ENCODE measurements around the gene TPSAB1.

Gene TPSAB1

DNA sequence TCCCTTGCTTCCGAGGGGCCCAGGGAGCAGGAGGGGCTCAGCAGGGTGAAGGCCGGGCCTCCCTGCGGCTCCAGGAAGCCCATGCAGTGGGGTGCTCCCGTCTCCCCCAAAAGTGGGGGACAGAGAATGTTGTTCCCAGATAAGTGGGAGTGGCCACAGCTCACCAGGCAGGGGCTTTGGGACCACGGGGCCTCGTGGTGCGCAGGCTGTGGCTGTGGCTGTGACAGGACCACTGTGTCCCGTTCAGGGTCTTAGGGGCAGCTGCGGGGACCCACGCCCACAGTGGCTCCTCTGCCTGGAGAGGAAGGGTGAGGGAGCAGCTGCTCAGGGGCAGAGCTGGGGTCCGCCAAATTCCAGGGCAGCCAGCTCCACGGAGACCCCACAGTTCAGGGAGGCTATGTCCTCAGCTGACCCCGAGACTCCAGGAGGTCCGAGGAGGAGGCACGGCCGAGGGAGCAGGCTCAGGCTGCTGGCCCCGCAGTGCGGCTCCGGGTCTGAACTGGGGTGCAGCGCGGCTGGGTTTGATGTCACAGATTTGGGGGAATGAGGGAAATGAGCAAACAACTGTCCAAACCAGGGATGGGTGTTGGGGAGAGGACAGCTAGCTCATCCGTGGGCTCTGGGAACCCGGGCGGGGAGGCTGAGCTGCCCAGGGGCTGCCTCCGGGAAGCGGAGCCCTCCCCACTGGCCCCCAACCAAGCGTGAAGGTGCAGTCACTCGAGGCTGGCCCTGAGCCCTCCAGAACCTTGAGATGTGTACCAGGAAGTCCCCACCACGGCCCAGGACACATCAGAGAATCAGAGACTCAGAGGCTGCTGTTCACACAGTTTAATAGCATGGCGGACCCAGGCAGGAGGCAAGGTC lies 38.8 kb downstream of the TPSAB1 start:
- no peaks in the 10 kb centered on the region for H3K79me2 ChIP-seq (ENCODE audit: insufficient read depth, low read length)
- no peak overlapping the region for H2AFZ ChIP-seq (ENCODE audit: low read length)
- H3F3A ChIP-seq (ENCODE audit: low read depth) = no peaks in the 10 kb centered on the region
- no peak for TF ChIP-seq EZH2phosphoT487 (IDR thresholded peaks at IDR 0.05; ENCODE audit: borderline replicate concordance)
- TF ChIP-seq CTCF (conservative IDR thresholded peaks at IDR 0.05; ENCODE audit: low read length) = no peak
- H3K9me2 ChIP-seq (replicated peaks; ENCODE audit: low read depth, low read length) = no peaks in the 10 kb centered on the region
- H4K20me1 ChIP-seq (ENCODE audit: insufficient read depth, low read length, poor library complexity, severe bottlenecking) = no peaks in the 10 kb centered on the region
- H3K36me3 ChIP-seq (ENCODE audit: insufficient read depth, low read length) = no peaks in the 10 kb centered on the region
- no peak overlapping the region for H3K4me2 ChIP-seq (ENCODE audit: low read depth, low read length, poor library complexity, severe bottlenecking)
- H3K4me1 ChIP-seq (ENCODE audit: insufficient read depth, low read length, poor library complexity, severe bottlenecking) = no peaks in the 10 kb centered on the region
- H3K9me3 ChIP-seq (ENCODE audit: insufficient read depth, low read depth, low read length) = no peaks in the 10 kb centered on the region
- H3K9ac ChIP-seq (ENCODE audit: low read depth, low read length, poor library complexity, severe bottlenecking) = no peak overlapping the region
- no peaks in the 10 kb centered on the region for H3K27me3 ChIP-seq (ENCODE audit: insufficient read depth, low read length, poor library complexity, severe bottlenecking)
- no peak overlapping the region for H3K4me3 ChIP-seq (ENCODE audit: low read length, poor library complexity, severe bottlenecking)

- no peaks in the 10 kb centered on the region for H4K20me1 ChIP-seq (ENCODE audit: insufficient read depth, low read length, poor library complexity, severe bottlenecking)
- no peaks in the 10 kb centered on the region for H3K9me2 ChIP-seq (replicated peaks; ENCODE audit: low read depth, low read length)
- H3K79me2 ChIP-seq (ENCODE audit: insufficient read depth, low read length) = no peaks in the 10 kb centered on the region
- TF ChIP-seq CTCF (conservative IDR thresholded peaks at IDR 0.05; ENCODE audit: low read length) (no peak), EZH2phosphoT487 (IDR thresholded peaks at IDR 0.05; ENCODE audit: borderline replicate concordance) (no peak)
- no peaks in the 10 kb centered on the region for H3K4me1 ChIP-seq (ENCODE audit: insufficient read depth, low read length, poor library complexity, severe bottlenecking)
- no peaks in the 10 kb centered on the region for H3K36me3 ChIP-seq (ENCODE audit: insufficient read depth, low read length)
- H3K4me2 ChIP-seq (ENCODE audit: low read depth, low read length, poor library complexity, severe bottlenecking) = no peak overlapping the region
- H2AFZ ChIP-seq (ENCODE audit: low read length) = no peak overlapping the region
- H3F3A ChIP-seq (ENCODE audit: low read depth) = no peaks in the 10 kb centered on the region
- H3K27me3 ChIP-seq (ENCODE audit: insufficient read depth, low read length, poor library complexity, severe bottlenecking) = no peaks in the 10 kb centered on the region
- no peak overlapping the region for H3K9ac ChIP-seq (ENCODE audit: low read depth, low read length, poor library complexity, severe bottlenecking)
- no peak overlapping the region for H3K4me3 ChIP-seq (ENCODE audit: low read length, poor library complexity, severe bottlenecking)
- H3K9me3 ChIP-seq (ENCODE audit: insufficient read depth, low read depth, low read length) = no peaks in the 10 kb centered on the region
These were observed 39.6 kb downstream of the TPSAB1 start for GRCh38 chr16:1279945-1280589.

GRCh38 chr16:1280783-1281182 lies 40.3 kb downstream of the TPSAB1 start:
- Histone ChIP-seq H3K79me2 (ENCODE audit: insufficient read depth, low read length) (no peaks in the 10 kb centered on the region), H3K9me3 (ENCODE audit: insufficient read depth, low read depth, low read length) (no peaks in the 10 kb centered on the region), H2AFZ (ENCODE audit: low read length) (no peak overlapping the region), H3K9ac (ENCODE audit: low read depth, low read length, poor library complexity, severe bottlenecking) (no peak overlapping the region), H3K4me1 (ENCODE audit: insufficient read depth, low read length, poor library complexity, severe bottlenecking) (no peaks in the 10 kb centered on the region), H3K4me2 (ENCODE audit: low read depth, low read length, poor library complexity, severe bottlenecking) (no peak overlapping the region), H3K9me2 (replicated peaks; ENCODE audit: low read depth, low read length) (no peaks in the 10 kb centered on the region), H3F3A (ENCODE audit: low read depth) (no peaks in the 10 kb centered on the region), H3K36me3 (ENCODE audit: insufficient read depth, low read length) (no peaks in the 10 kb centered on the region), H3K27me3 (ENCODE audit: insufficient read depth, low read length, poor library complexity, severe bottlenecking) (no peaks in the 10 kb centered on the region), H3K4me3 (ENCODE audit: low read length, poor library complexity, severe bottlenecking) (no peak overlapping the region), H4K20me1 (ENCODE audit: insufficient read depth, low read length, poor library complexity, severe bottlenecking) (no peaks in the 10 kb centered on the region)
- TF ChIP-seq EZH2phosphoT487 (IDR thresholded peaks at IDR 0.05; ENCODE audit: borderline replicate concordance) = no peak
- TF ChIP-seq CTCF (conservative IDR thresholded peaks at IDR 0.05; ENCODE audit: low read length) = no peak
